ENCODE results near the gene PTF1A.
"Not testable (repeated sequence)": the region's sequence is repeated elsewhere in the genome, so short reads cannot be mapped to it uniquely, and the experiment has no call there.

Gene PTF1A

GRCh38 chr10:23205972-23206642 is 14.0 kb downstream of the PTF1A start:
- DNase-seq: no peak

DNA sequence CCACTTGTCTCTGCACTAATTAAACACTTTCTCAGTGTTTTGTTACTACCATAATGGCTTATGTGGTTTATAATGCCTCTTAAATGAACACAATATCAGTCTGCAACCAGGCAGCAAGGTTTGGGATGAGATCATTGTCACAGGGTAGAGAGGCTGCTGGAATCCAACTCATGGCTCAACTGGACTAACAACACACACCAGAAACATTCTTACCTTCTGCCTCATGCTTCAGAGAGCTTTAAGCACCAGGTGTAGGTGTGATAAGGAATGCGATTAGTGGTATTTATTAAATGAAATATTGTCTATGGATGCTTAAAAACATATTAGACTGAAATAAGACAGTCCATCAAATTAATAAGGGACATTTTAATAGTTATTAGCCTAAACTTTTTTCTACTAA is 25.4 kb downstream of the PTF1A start:
- DNase-seq: no peak

DNA sequence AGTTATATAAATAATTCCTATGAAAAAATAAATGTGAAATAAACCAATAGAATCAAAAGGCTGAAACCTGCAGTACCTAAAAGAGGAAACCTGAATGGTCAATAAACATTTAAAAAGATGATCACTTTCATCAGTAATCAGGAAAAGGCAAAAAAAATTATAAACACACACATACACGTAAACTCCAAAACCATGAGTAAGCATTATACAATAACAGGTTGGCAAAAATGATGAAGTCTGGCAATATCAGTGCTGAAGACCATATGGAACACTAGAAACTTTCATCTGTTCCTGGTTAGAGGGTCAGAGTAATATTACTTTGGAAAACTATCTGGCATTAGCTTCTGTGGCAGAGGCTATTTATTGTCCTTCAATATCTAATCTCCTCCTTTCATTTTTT is 38.5 kb downstream of the PTF1A start:
- no peak for DNase-seq

- no peak for DNase-seq
Measured at GRCh38 chr10:23238015-23238414, 45.9 kb downstream of the PTF1A start.

GRCh38 chr10:23241779-23242178 is 49.7 kb downstream of the PTF1A start:
- not testable (repeated sequence) for DNase-seq

Measured in activated CD8-positive, alpha-beta memory T cell treated with anti-CD3 and anti-CD28 coated beads, Interleukin-2, amount 50 U/mL, for 48 hours (primary cell).